ENCODE data around the gene PDAP1. TPM values are rescaled to one million over a fixed set of nuclear protein-coding genes. Genes with fewer than 3 reads are reported as not detected.
A peak's percentile ranks its signal among the peaks of the same experiment; 100 is the strongest.
"Not testable (repeated sequence)": the region's sequence is repeated elsewhere in the genome, so short reads cannot be mapped to it uniquely, and the experiment has no call there.

The PDAP1 gene
- total and polyA plus RNA-seq, 12 donors = 71.4 to 312 (median 97.6) TPM

- H3K27me3 ChIP-seq = no peaks in the 10 kb centered on the region
- peaks cover 0 to 92% (median 29%) of the 10 kb centered on the region in 9 donors for H3K36me3 ChIP-seq
- H3K27ac ChIP-seq = no peak overlapping the region
- no peak overlapping the region for H3K4me3 ChIP-seq
- ATAC-seq = no peak
- TF ChIP-seq, protein P1, sequence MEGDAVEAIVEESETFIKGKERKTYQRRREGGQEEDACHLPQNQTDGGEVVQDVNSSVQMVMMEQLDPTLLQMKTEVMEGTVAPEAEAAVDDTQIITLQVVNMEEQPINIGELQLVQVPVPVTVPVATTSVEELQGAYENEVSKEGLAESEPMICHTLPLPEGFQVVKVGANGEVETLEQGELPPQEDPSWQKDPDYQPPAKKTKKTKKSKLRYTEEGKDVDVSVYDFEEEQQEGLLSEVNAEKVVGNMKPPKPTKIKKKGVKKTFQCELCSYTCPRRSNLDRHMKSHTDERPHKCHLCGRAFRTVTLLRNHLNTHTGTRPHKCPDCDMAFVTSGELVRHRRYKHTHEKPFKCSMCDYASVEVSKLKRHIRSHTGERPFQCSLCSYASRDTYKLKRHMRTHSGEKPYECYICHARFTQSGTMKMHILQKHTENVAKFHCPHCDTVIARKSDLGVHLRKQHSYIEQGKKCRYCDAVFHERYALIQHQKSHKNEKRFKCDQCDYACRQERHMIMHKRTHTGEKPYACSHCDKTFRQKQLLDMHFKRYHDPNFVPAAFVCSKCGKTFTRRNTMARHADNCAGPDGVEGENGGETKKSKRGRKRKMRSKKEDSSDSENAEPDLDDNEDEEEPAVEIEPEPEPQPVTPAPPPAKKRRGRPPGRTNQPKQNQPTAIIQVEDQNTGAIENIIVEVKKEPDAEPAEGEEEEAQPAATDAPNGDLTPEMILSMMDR (IDR thresholded peaks at IDR 0.05) = no peak
- no peak for DNase-seq
- WGBS, 2 donors = 95 to 96% methylated on average over 20 of the region's 20 CpGs
- H3K4me1 ChIP-seq = peaks cover 3 to 33% (median 10%) of the 10 kb centered on the region in 9 donors
- intact Hi-C loops (cut with DNase I) = no loop called here
- no peaks in the 10 kb centered on the region for H3K9me3 ChIP-seq
Observed at GRCh38 chr7:99387912-99388311, 20.5 kb downstream of the PDAP1 start.

DNA sequence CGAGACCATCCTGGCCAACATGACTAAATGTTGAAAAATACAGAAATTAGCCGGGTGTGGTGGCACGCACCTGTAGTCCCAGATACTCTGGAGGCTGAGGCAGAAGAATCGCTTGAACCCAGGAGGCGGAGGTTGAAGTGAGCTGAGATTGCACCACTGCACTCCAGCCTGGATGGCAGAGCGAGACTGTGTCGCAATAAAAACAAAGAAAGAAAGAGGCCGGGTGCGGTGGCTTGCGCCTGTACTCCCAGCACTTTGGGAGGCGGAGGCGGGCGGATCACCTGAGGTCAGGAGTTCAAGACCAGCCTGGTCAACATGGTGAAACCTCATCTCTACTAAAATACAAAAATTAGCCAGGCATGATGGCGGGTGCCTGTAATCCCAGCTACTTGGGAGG, 21.2 kb downstream of the PDAP1 start:
- 95 to 98% methylated on average over 14 of the region's 14 CpGs for WGBS, 2 donors
- ATAC-seq; H3K4me3 ChIP-seq; H3K9me3 ChIP-seq; DNase-seq; H3K27me3 ChIP-seq; H3K27ac ChIP-seq; intact Hi-C loops (cut with DNase I): not testable (repeated sequence)
- Histone ChIP-seq H3K4me1 (peaks cover 0 to 32% (median 3%) of the 10 kb centered on the region in 9 donors), H3K36me3 (peaks cover 0 to 89% (median 29%) of the 10 kb centered on the region in 9 donors)

- Histone ChIP-seq H3K27me3 (no peaks in the 10 kb centered on the region), H3K4me1 (peaks cover 0 to 32% (median 4%) of the 10 kb centered on the region in 9 donors), H3K36me3 (peaks cover 0 to 89% (median 29%) of the 10 kb centered on the region in 9 donors), H3K4me3 (no peak overlapping the region), H3K27ac (no peak overlapping the region), H3K9me3 (no peaks in the 10 kb centered on the region)
- TF ChIP-seq, protein P1 (IDR thresholded peaks at IDR 0.05) = peak in 6 of 9 donors; percentile 19 to 49 (median 31)
- intact Hi-C loops (cut with DNase I) = no loop called here
- 86 to 95% methylated on average over 9 of the region's 9 CpGs for WGBS, 2 donors
- DNase-seq = no peak
- peak in 1 of 8 donors; percentile 13 for ATAC-seq
Observed at GRCh38 chr7:99386584-99387238, 21.7 kb downstream of the PDAP1 start.

GRCh38 chr7:99385564-99385963, 22.8 kb downstream of the PDAP1 start:
- DNase-seq (no peak), ATAC-seq (no peak)
- intact Hi-C loops (cut with DNase I) = no loop called here
- WGBS, 2 donors = 86% methylated on average over 8 of the region's 8 CpGs
- Histone ChIP-seq H3K27me3 (no peaks in the 10 kb centered on the region), H3K4me1 (peaks cover 6 to 42% (median 15%) of the 10 kb centered on the region in 9 donors), H3K36me3 (peaks cover 0 to 87% (median 25%) of the 10 kb centered on the region in 9 donors), H3K4me3 (no peak overlapping the region), H3K27ac (peak overlapping the region in 1 of 10 donors; percentile 35), H3K9me3 (no peaks in the 10 kb centered on the region)
- TF ChIP-seq, protein P1 (IDR thresholded peaks at IDR 0.05) = no peak

DNA sequence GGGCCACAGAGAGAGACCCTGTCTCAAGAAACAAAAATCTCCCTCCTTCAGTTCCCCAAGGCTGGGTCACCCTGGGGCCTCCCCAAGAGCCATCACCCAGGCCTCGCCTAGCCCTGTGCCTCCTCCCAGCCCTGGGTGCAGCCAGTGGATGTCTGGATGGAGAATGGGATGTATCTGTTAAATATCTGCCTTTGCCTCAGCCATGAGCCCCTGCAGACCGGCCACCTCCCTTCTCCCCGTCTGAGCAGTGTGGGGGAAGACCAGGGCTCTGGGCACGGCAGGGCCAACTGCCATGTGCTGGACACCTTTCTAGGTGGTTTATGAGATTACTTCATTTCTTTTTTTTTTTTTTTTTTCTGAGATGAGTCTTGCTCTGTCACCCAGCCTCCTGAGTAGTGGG, 23.9 kb downstream of the PDAP1 start:
- ATAC-seq = no peak
- no peak overlapping the region for H3K27ac ChIP-seq
- TF ChIP-seq, protein P1 (IDR thresholded peaks at IDR 0.05) = no peak
- no peak for DNase-seq
- peaks cover 14 to 53% (median 26%) of the 10 kb centered on the region in 9 donors for H3K4me1 ChIP-seq
- intact Hi-C loops (cut with DNase I) = no loop called here
- H3K4me3 ChIP-seq = no peak overlapping the region
- H3K27me3 ChIP-seq = no peaks in the 10 kb centered on the region
- H3K36me3 ChIP-seq = peaks cover 0 to 78% (median 17%) of the 10 kb centered on the region in 9 donors
- no peaks in the 10 kb centered on the region for H3K9me3 ChIP-seq
- WGBS, 2 donors = 86 to 93% methylated on average over 4 of the region's 4 CpGs
